HFFc6 (cell line): ENCODE data around the gene RAC2. TPM values are rescaled to one million over a fixed set of nuclear protein-coding genes. Genes with fewer than 3 reads are reported as not detected.

Experiments used
- DNase-seq: peaks from one replicate; pipeline ENCODE4 v3.0.0-alpha.2; 2018
- H3K27ac Mint-ChIP-seq: 2 replicates; pipeline ENCODE4 v1.8.0; 2020; ENCODE audit warnings: mild to moderate bottlenecking, mixed read lengths
- H3K27me3 Mint-ChIP-seq: 2 replicates; pipeline ENCODE4 v1.8.0; 2021; ENCODE audit warnings: mild to moderate bottlenecking, moderate library complexity, mixed read lengths; ENCODE audit not compliant: insufficient read depth
- H3K36me3 Mint-ChIP-seq: 2 replicates; pipeline ENCODE4 v1.8.0; 2021; ENCODE audit warnings: low read depth, mixed read lengths
- H3K4me1 Mint-ChIP-seq: 2 replicates; pipeline ENCODE4 v1.8.0; 2020; ENCODE audit warnings: low read depth, mixed read lengths
- H3K4me3 Mint-ChIP-seq: 2 replicates; pipeline ENCODE4 v1.8.0; 2020; ENCODE audit warnings: mild to moderate bottlenecking, moderate library complexity, mixed read lengths
- H3K9me3 Mint-ChIP-seq: 2 replicates; pipeline ENCODE4 v1.8.0; 2020; ENCODE audit warnings: mild to moderate bottlenecking, mixed read lengths
- CTCF ChIP-seq: fragments of 200-600 bp; sonication (generic); IDR thresholded peaks from 2 replicates; pipeline ENCODE4 v1.5.0; 2021; ENCODE audit warnings: antibody characterized with exemption, mild to moderate bottlenecking
- total RNA-seq, 6 experiments: library from RNA; stranded (reverse); fragmentation: NEBNext Ultra II Directional; extraction: Animal tissue kit (Norgen Biotek cat#: 25700); gene quantifications; 2 replicates in 1 of 6; 3 replicates in 5 of 6; pipeline ENCODE4 v1.2.3, GENCODE V29; 2021

The RAC2 gene
- total RNA-seq, 6 experiments from 2014 or later = 29.9 to 57.2 (median 53.5) TPM

- peak overlapping the region; percentile 85 for H3K4me3 Mint-ChIP-seq
- no peaks in the 10 kb centered on the region for H3K36me3 Mint-ChIP-seq
- peak overlapping the region; percentile 89 for H3K27ac Mint-ChIP-seq
- H3K4me1 Mint-ChIP-seq = peaks cover 31% of the 10 kb centered on the region
- H3K27me3 Mint-ChIP-seq = peaks cover 2% of the 10 kb centered on the region; the same call in 1 of the 2 replicates
- peak; percentile 93 for TF ChIP-seq CTCF
- peak; percentile 96 for DNase-seq
- H3K9me3 Mint-ChIP-seq = no peaks in the 10 kb centered on the region
Measured at GRCh38 chr22:37199103-37199759, 44.8 kb downstream of the RAC2 start.

GRCh38 chr22:37198258-37199102, 45.6 kb downstream of the RAC2 start:
- H3K9me3 Mint-ChIP-seq = no peaks in the 10 kb centered on the region
- peak overlapping the region; percentile 85 for H3K4me3 Mint-ChIP-seq
- H3K36me3 Mint-ChIP-seq = no peaks in the 10 kb centered on the region
- TF ChIP-seq CTCF = peak; percentile 93
- DNase-seq = peak; percentile 73
- peak overlapping the region; percentile 89 for H3K27ac Mint-ChIP-seq
- H3K4me1 Mint-ChIP-seq = peaks cover 31% of the 10 kb centered on the region
- peaks cover 2% of the 10 kb centered on the region; the same call in 1 of the 2 replicates for H3K27me3 Mint-ChIP-seq

GRCh38 chr22:37197451-37198257, 46.4 kb downstream of the RAC2 start:
- no peak for TF ChIP-seq CTCF

DNA sequence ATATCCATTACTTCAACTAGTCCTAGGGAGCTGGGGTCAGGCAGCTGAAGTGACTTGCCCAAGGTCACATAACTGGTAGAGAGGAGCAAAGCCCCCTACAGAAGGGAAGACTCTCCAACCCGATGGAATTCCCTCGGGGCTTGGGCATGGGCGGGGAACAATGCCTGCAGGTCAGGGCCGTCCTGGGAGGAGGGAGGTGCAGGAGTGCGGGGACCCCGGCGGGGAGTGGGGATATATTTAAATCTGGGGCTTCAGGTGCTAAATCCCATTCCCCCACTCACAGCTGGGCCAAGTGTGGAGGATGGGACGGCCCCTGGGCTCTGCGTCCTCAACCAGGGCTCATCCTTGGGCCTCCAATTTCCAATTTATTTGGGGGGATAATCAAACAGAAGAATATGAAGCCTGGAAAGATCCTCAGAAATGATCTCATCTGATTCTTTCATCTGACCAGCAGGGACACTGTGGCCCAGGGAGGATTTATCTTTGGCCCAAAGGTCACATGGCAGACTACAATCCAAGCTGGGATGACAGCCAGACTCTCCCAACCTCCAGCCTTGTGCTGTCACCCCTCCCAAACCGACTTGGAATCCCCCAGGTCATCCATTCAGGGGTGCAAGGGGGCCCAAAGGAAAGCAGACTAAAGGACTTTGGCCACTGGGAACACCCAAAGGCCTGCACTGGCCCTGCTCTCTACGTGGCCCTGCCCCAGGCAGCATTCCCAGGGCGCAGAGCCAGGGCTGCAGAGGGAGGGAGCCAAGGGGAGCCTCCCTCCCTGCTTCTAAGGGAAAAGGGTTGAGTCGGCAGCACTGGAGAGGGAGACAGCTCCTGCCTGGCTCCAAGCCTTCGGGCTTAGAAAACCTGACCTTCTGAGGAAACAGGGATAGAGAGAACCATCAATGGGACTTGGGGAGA, 47.3 kb downstream of the RAC2 start:
- Mint-ChIP-seq H3K27me3 (peaks cover 2% of the 10 kb centered on the region; the same call in 1 of the 2 replicates), H3K4me3 (peak overlapping the region; percentile 9; the same call in 1 of the 2 replicates), H3K9me3 (no peaks in the 10 kb centered on the region), H3K36me3 (no peaks in the 10 kb centered on the region), H3K27ac (peak overlapping the region; percentile 89), H3K4me1 (peaks cover 31% of the 10 kb centered on the region)
- DNase-seq = peak; percentile 88
- TF ChIP-seq CTCF = peak; percentile 42; the same call in 1 of the 2 replicates

More at GRCh38 chr22:37197451-37198257, 46.4 kb downstream of the RAC2 start:
- Mint-ChIP-seq H3K36me3 (no peaks in the 10 kb centered on the region), H3K27ac (peak overlapping the region; percentile 89), H3K27me3 (peaks cover 2% of the 10 kb centered on the region; the same call in 1 of the 2 replicates), H3K4me3 (peak overlapping the region; percentile 85), H3K4me1 (peaks cover 31% of the 10 kb centered on the region), H3K9me3 (no peaks in the 10 kb centered on the region)
- peak; percentile 92 for DNase-seq
